ENCODE results near the gene CXXC5.
A peak's percentile ranks its signal among the peaks of the same experiment; 100 is the strongest.

Gene CXXC5

GRCh38 chr5:139635191-139635590 is 13.0 kb upstream of the CXXC5 start:
- H3K4me3 ChIP-seq (ENCODE audit: low read depth, low read length), result no peak overlapping the region

DNA sequence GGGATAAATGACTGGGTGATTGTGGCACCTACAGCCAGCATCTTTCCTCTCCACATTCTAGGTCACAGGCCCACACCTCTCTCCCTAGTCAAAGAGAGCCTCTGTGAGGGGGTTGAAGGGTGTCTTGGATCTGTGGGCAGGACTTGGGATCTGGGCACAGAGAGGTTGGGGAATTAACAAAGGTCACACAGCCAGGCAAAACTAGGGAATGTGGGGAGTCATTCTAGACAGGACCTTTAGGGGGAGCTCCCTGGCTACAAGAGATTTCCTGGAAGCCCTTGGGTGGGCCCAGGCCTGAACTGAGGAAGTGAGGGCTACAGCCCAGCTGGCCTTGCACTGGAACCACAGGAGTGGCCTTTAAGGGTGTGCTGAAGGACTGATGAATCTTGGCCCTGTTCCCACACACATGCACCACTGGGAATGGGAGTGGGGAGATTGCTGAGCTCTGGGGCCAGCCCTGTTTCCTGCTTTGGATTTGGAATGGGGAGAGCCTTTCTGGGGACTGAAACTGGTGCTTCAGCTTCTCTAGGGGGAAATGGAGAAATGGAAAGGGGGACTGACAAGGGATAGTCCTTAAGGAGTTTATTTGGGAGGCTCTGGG is 12.4 kb upstream of the CXXC5 start:
- TF ChIP-seq CTCF (IDR thresholded peaks at IDR 0.05; ENCODE audit: insufficient read depth, low read depth, low read length, missing control alignments), result peak; percentile 61
- peak overlapping the region; percentile 27 for H3K4me3 ChIP-seq (ENCODE audit: low read depth, low read length)
- peak; percentile 80 for DNase-seq (ENCODE audit: low read depth)

More at GRCh38 chr5:139635191-139635590, 13.0 kb upstream of the CXXC5 start:
- TF ChIP-seq CTCF (IDR thresholded peaks at IDR 0.05; ENCODE audit: insufficient read depth, low read depth, low read length, missing control alignments), result no peak
- no peak for DNase-seq (ENCODE audit: low read depth)

- peak; percentile 98 for DNase-seq (ENCODE audit: low read depth)
- peak overlapping the region; percentile 59 for H3K4me3 ChIP-seq (ENCODE audit: low read depth, low read length)
- TF ChIP-seq CTCF (IDR thresholded peaks at IDR 0.05; ENCODE audit: insufficient read depth, low read depth, low read length, missing control alignments), result no peak
Observed at GRCh38 chr5:139636207-139636792, 11.8 kb upstream of the CXXC5 start.

GRCh38 chr5:139636975-139637408 is 11.2 kb upstream of the CXXC5 start:
- H3K4me3 ChIP-seq (ENCODE audit: low read depth, low read length), result peak overlapping the region; percentile 59
- no peak for TF ChIP-seq CTCF (IDR thresholded peaks at IDR 0.05; ENCODE audit: insufficient read depth, low read depth, low read length, missing control alignments)
- DNase-seq (ENCODE audit: low read depth), result peak; percentile 89

- peak; percentile 87 for DNase-seq (ENCODE audit: low read depth)
- peak overlapping the region; percentile 59 for H3K4me3 ChIP-seq (ENCODE audit: low read depth, low read length)
- no peak for TF ChIP-seq CTCF (IDR thresholded peaks at IDR 0.05; ENCODE audit: insufficient read depth, low read depth, low read length, missing control alignments)
Observed at GRCh38 chr5:139637438-139638089, 10.6 kb upstream of the CXXC5 start.

GRCh38 chr5:139638090-139638735 is 9.9 kb upstream of the CXXC5 start:
- peak; percentile 85 for DNase-seq (ENCODE audit: low read depth)
- peak overlapping the region; percentile 59 for H3K4me3 ChIP-seq (ENCODE audit: low read depth, low read length)

More at GRCh38 chr5:139638090-139638735, 9.9 kb upstream of the CXXC5 start:
- TF ChIP-seq CTCF (IDR thresholded peaks at IDR 0.05; ENCODE audit: insufficient read depth, low read depth, low read length, missing control alignments), result no peak

Data from GM12865 (cell line).